Stomach (tissue), 4 donors: ENCODE data around the gene PARD3.

Experiments
- CTCF ChIP-seq, 7 experiments: fragments of 450-650 bp in 4 of 7; fragments of 200-600 bp in 3 of 7; sonication (generic) in 3 of 7; IDR thresholded peaks; one replicate each; pipeline ENCODE4 v1.5.1; 2016 to 2019; ENCODE audit warnings: antibody characterized with exemption in 7 of 7, control low read depth in 2 of 7, mild to moderate bottlenecking in 1 of 7
- POLR2A ChIP-seq, 4 donors: fragments of 450-650 bp; IDR thresholded peaks; one replicate each; pipeline ENCODE4 v1.6.1; 2016; ENCODE audit warnings: antibody characterized with exemption in 4 of 4, control low read depth in 2 of 4, mild to moderate bottlenecking in 1 of 4, moderate library complexity in 1 of 4
- POLR2AphosphoS5 ChIP-seq, 3 donors: sonication (generic); formaldehyde crosslinking; IDR thresholded peaks; one replicate each; pipeline ENCODE4 v1.6.1; 2016; ENCODE audit warnings: antibody characterized with exemption in 3 of 3

GRCh38 chr10:34730726-34731125, 84.4 kb downstream of the PARD3 start:
- TF ChIP-seq CTCF (IDR thresholded peaks at IDR 0.05) (no peak), POLR2AphosphoS5 (IDR thresholded peaks at IDR 0.05) (no peak), POLR2A (IDR thresholded peaks at IDR 0.05) (no peak)
